ENCODE results near the gene PLEKHF1. TPM values are rescaled to one million over a fixed set of nuclear protein-coding genes. Genes with fewer than 3 reads are reported as not detected.

Gene PLEKHF1
- total RNA-seq, 2 experiments from 2014 or later: 20.1 to 20.9 TPM

Other genes starting within 250 kb of the PLEKHF1 start
- not detected for gene VSTM2B, start 139.5 kb upstream of the PLEKHF1 start, total RNA-seq
- gene POP4, start 59.2 kb upstream of the PLEKHF1 start, total RNA-seq: 100 to 1,000 TPM; 137 to 142 TPM
- gene C19orf12, start 49.8 kb downstream of the PLEKHF1 start, total RNA-seq: 10 to 100 TPM; 34.4 to 36.6 TPM
- 10 to 100 TPM; 32.1 to 32.5 TPM for gene CCNE1, start 146.5 kb downstream of the PLEKHF1 start, total RNA-seq

Measured in activated CD8-positive, alpha-beta memory T cell treated with anti-CD3 and anti-CD28 coated beads for 36 hours (primary cell).